Measurements from ENCODE around the gene ATP10A. TPM values are rescaled to one million over a fixed set of nuclear protein-coding genes. Genes with fewer than 3 reads are reported as not detected.
"Not testable (repeated sequence)": the region's sequence is repeated elsewhere in the genome, so short reads cannot be mapped to it uniquely, and the experiment has no call there.

The ATP10A gene
- total and polyA plus RNA-seq, 9 donors: 0.28 to 3.2 (median 1.1) TPM

DNA sequence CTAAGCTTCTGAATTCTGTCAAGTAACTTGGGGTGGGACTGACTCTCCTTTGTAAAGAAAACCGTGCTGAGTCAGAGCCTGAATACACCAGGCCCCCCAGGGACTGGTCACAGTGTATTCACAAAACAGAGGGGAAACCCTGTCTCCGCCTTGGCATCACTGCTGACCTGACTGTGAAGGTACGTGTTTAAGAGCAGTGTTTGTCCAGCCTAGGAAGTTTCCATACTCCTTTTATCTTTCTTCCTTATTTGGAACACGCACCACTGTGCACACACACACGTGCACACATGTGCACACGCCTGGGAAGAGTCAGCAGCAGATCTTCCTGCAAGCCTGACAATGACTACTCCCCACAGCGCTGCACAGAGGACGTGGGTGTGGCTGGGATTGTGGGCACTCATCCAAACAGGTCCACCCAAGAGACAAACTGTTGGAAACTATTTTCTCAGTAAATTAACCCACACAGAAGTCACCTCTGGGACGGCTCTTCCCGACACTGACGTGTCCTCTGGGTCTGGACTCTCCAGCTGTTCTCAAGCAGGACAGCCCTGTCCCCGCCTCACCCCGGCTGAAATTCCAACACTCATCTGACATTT, 87.7 kb downstream of the ATP10A start:
- Histone ChIP-seq H3K9me3 (no peaks in the 10 kb centered on the region), H3K4me1 (ENCODE audit: insufficient read depth) (no peaks in the 10 kb centered on the region), H3K27me3 (no peaks in the 10 kb centered on the region), H3K27ac (no peak overlapping the region), H3K36me3 (no peaks in the 10 kb centered on the region), H3K4me3 (no peak overlapping the region)
- intact Hi-C loops (cut with DNase I): no loop called here
- DNase-seq: no peak
- 32 to 37% (median 32%) methylated on average over 13 of the region's 13 CpGs for WGBS, 3 donors
- no peak for TF ChIP-seq POLR2A (IDR thresholded peaks at IDR 0.05)
- TF ChIP-seq, protein P1, sequence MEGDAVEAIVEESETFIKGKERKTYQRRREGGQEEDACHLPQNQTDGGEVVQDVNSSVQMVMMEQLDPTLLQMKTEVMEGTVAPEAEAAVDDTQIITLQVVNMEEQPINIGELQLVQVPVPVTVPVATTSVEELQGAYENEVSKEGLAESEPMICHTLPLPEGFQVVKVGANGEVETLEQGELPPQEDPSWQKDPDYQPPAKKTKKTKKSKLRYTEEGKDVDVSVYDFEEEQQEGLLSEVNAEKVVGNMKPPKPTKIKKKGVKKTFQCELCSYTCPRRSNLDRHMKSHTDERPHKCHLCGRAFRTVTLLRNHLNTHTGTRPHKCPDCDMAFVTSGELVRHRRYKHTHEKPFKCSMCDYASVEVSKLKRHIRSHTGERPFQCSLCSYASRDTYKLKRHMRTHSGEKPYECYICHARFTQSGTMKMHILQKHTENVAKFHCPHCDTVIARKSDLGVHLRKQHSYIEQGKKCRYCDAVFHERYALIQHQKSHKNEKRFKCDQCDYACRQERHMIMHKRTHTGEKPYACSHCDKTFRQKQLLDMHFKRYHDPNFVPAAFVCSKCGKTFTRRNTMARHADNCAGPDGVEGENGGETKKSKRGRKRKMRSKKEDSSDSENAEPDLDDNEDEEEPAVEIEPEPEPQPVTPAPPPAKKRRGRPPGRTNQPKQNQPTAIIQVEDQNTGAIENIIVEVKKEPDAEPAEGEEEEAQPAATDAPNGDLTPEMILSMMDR (IDR thresholded peaks at IDR 0.05): no peak
- TF ChIP-seq EP300 (IDR thresholded peaks at IDR 0.05): no peak

DNA sequence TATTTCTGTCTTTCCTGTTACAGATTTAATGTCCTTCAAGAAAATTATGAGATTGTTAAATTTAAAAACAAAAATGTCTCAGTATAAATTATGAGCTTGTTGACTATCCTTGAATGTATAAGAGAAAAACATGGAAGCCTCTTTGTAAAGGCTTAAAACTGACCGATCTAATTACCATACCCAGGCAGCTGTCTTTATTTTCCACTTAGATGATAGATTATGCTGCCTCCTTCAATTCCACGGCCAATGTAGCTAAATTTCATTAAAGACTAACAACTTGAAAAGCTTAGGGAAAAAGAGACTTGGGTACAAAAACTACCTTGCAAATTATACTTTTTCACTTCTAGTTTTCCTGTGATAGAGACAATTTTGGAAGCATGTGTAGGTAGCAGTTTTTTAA, 88.3 kb downstream of the ATP10A start:
- Histone ChIP-seq H3K36me3 (no peaks in the 10 kb centered on the region), H3K27me3 (no peaks in the 10 kb centered on the region), H3K4me3 (no peak overlapping the region), H3K4me1 (ENCODE audit: insufficient read depth) (no peaks in the 10 kb centered on the region), H3K27ac (no peak overlapping the region), H3K9me3 (no peaks in the 10 kb centered on the region)
- WGBS, 3 donors: 81 to 90% (median 89%) methylated on average over 2 of the region's 2 CpGs
- intact Hi-C loops (cut with DNase I): no loop called here
- TF ChIP-seq POLR2A (IDR thresholded peaks at IDR 0.05) (no peak), EP300 (IDR thresholded peaks at IDR 0.05) (no peak)
- TF ChIP-seq, protein P1 (IDR thresholded peaks at IDR 0.05): no peak
- no peak for DNase-seq

DNA sequence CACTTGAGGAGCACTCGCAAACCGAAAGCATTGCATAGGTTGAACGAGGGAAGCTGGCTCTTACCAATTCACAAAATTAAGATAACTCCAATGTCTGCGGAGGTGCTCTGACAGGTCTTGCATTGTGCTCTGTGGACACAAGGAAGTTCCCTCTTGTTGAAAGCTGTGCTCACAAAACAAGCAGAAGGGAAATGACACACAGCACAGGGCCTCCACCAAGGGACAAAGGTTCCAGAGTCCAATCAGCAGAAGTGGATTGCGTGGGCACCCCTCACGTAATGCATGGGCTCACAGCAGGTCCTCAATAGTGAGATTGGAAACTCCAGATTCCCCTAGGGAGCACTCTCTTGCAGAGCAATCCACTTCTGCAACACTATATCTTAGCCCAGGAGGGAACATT, 89.9 kb downstream of the ATP10A start:
- Histone ChIP-seq H3K4me3 (no peak overlapping the region), H3K9me3 (no peaks in the 10 kb centered on the region), H3K36me3 (no peaks in the 10 kb centered on the region), H3K27me3 (no peaks in the 10 kb centered on the region), H3K4me1 (ENCODE audit: insufficient read depth) (no peaks in the 10 kb centered on the region), H3K27ac (no peak overlapping the region)
- intact Hi-C loops (cut with DNase I): no loop called here
- DNase-seq: no peak
- WGBS, 3 donors: 90 to 94% (median 93%) methylated on average over 6 of the region's 6 CpGs
- no peak for TF ChIP-seq EP300 (IDR thresholded peaks at IDR 0.05)
- TF ChIP-seq, protein P1 (IDR thresholded peaks at IDR 0.05): no peak
- TF ChIP-seq POLR2A (IDR thresholded peaks at IDR 0.05): no peak

DNA sequence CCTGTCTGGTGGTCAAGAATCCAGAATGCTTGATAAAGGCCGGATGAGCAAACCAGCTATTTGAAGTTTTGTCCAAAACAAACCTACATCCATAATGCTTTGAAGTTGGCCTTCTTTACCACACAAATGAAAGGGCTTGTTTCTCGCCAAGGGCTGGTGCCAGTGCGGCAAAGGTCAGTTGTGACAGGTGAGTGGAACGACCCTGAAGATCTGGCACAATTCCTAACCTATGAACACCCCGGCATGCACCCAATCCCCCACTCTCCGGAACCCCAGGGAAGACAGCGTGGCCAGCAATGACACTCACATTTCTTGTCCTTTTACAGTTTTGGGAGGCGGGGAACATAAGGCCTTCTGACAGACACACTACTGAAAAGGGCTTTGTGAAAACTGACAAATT, 90.6 kb downstream of the ATP10A start:
- TF ChIP-seq POLR2A (IDR thresholded peaks at IDR 0.05) (no peak), EP300 (IDR thresholded peaks at IDR 0.05) (no peak)
- TF ChIP-seq, protein P1 (IDR thresholded peaks at IDR 0.05): no peak
- intact Hi-C loops (cut with DNase I): no loop called here
- Histone ChIP-seq H3K4me1 (ENCODE audit: insufficient read depth) (no peaks in the 10 kb centered on the region), H3K27ac (no peak overlapping the region), H3K27me3 (no peaks in the 10 kb centered on the region), H3K4me3 (no peak overlapping the region), H3K36me3 (no peaks in the 10 kb centered on the region), H3K9me3 (no peaks in the 10 kb centered on the region)
- no peak for DNase-seq
- WGBS, 3 donors: 87 to 91% (median 90%) methylated on average over 8 of the region's 8 CpGs

DNA sequence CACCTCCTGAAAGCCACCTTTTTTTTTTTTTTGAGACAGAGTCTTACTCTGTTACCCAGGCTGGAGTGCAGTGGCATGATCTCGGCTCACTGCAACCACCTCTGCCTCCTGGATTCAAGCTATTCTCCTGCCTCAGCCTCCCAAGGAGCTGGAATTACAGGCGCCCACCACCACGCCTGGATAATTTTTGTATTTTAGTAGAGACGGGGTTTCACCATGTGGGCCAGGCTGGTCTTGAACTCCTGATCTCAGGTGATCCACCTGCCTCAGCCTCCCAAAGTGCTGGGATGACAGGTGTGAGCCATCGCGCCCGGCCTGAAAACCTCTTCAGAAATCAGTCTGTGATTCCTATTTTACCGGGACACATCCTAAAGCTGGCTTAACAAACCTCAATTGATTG, 91.4 kb downstream of the ATP10A start:
- 90 to 96% (median 93%) methylated on average over 8 of the region's 8 CpGs for WGBS, 3 donors
- H3K4me1 ChIP-seq (ENCODE audit: insufficient read depth); H3K9me3 ChIP-seq; DNase-seq; H3K4me3 ChIP-seq; H3K27ac ChIP-seq; intact Hi-C loops (cut with DNase I); H3K36me3 ChIP-seq; H3K27me3 ChIP-seq: not testable (repeated sequence)

All from ovary (tissue), 9 donors.